CD4-positive, alpha-beta T cell (primary cell): Measurements from ENCODE around the gene SSR3. TPM values are rescaled to one million over a fixed set of nuclear protein-coding genes. Genes with fewer than 3 reads are reported as not detected.

Experiments used
- ATAC-seq: fragments of 200-7000 bp; cut with Tn5 transposase; one replicate; pipeline ENCODE4 v1.10.0; 2022; ENCODE audit warnings: mild to moderate bottlenecking; ENCODE audit not compliant: poor library complexity
- CTCF ChIA-PET: fragments of 350-600 bp; sonication (Branson Sonifier 250); formaldehyde crosslinking; loops from one replicate; lab custom pipeline; 2021; ENCODE audit warnings: antibody characterized with exemption, inconsistent platforms; lab: Charles Lee
- POLR2A ChIA-PET: fragments of 350-600 bp; sonication (Branson Sonifier 250); formaldehyde crosslinking; loops from one replicate; lab custom pipeline; 2021; ENCODE audit warnings: antibody characterized with exemption, inconsistent platforms; lab: Charles Lee
- DNase-seq, 14 experiments: peaks; one replicate each; pipeline ENCODE4 v3.0.0-alpha.2; 2013 to 2020; ENCODE audit warnings: mixed read lengths in 2 of 14
- H3K27ac ChIP-seq, 2 donors: one replicate each; pipeline versions ENCODE4 v1.5.1 to v1.7.0; 2013; ENCODE audit warnings: low read length in 2 of 2, low read depth in 1 of 2, mild to moderate bottlenecking in 1 of 2
- H3K27me3 ChIP-seq, 2 experiments: 1 replicate in 1 of 2; 2 replicates in 1 of 2; pipeline versions ENCODE4 v1.6.1 to v1.7.0; 2013; ENCODE audit warnings: low read length in 2 of 2, control low read depth in 1 of 2, mild to moderate bottlenecking in 1 of 2, moderate library complexity in 1 of 2; ENCODE audit not compliant: insufficient read depth in 2 of 2, control insufficient read depth in 1 of 2
- H3K36me3 ChIP-seq: one replicate; pipeline ENCODE4 v1.6.1; 2013; ENCODE audit warnings: low read length, control low read depth; ENCODE audit not compliant: insufficient read depth
- H3K4me1 ChIP-seq: one replicate; pipeline ENCODE4 v1.6.1; 2013; ENCODE audit warnings: low read length, control low read depth; ENCODE audit not compliant: insufficient read depth
- H3K4me3 ChIP-seq: one replicate; pipeline ENCODE4 v1.5.1; 2013; ENCODE audit warnings: mild to moderate bottlenecking, low read length, moderate library complexity
- H3K9me3 ChIP-seq, 2 experiments: 1 replicate in 1 of 2; 2 replicates in 1 of 2; pipeline versions ENCODE4 v1.6.1 to v1.7.0; 2013; ENCODE audit warnings: low read length in 2 of 2, mild to moderate bottlenecking in 2 of 2, control low read depth in 1 of 2, moderate library complexity in 1 of 2; ENCODE audit not compliant: control insufficient read depth in 1 of 2, insufficient read depth in 1 of 2
- H3K27ac Mint-ChIP-seq: one replicate; pipeline ENCODE4 v1.8.0; 2020; ENCODE audit warnings: mixed read lengths
- H3K27me3 Mint-ChIP-seq: one replicate; pipeline ENCODE4 v1.8.0; 2021; ENCODE audit warnings: mixed read lengths
- H3K36me3 Mint-ChIP-seq: one replicate; pipeline ENCODE4 v1.8.0; 2021; ENCODE audit warnings: low read depth, mixed read lengths
- H3K4me1 Mint-ChIP-seq: one replicate; pipeline ENCODE4 v1.8.0; 2021; ENCODE audit warnings: low read depth, mixed read lengths
- H3K4me3 Mint-ChIP-seq: one replicate; pipeline ENCODE4 v1.8.0; 2020; ENCODE audit warnings: mild to moderate bottlenecking, mixed read lengths
- H3K9me3 Mint-ChIP-seq: one replicate; pipeline ENCODE4 v1.8.0; 2020; ENCODE audit warnings: mixed read lengths
- CTCF ChIP-seq: fragments of 200-600 bp; IDR thresholded peaks from one replicate; pipeline ENCODE4 v1.8.0; 2022; ENCODE audit warnings: antibody characterized with exemption, mild to moderate bottlenecking
- intact Hi-C, 2 experiments: fragments of 100-400 bp; cut with DNase I in 1 of 2; cut with micrococcal nuclease in 1 of 2; formaldehyde crosslinking; loops; one replicate each; pipeline versions ENCODE4 v1.15.1 to v1.9.0; 2023 to 2025; cut with DNase I, micrococcal nuclease
- total RNA-seq, 174 experiments: library from RNA in 2 of 174; stranded (reverse) in 2 of 174; gene quantifications; one replicate each; pipeline ENCODE4 v1.2.3 and lab custom pipeline; 2021 to 2026

The SSR3 gene
- total RNA-seq, 2 experiments from 2014 or later: 78.8 to 79.5 TPM

GRCh38 chr3:156551746-156552145 is 3.2 kb downstream of the SSR3 start:
- Mint-ChIP-seq H3K36me3 (peaks cover 83% of the 10 kb centered on the region), H3K4me3 (peak overlapping the region; percentile 63), H3K27me3 (peaks cover 5% of the 10 kb centered on the region), H3K27ac (no peak overlapping the region), H3K4me1 (peaks cover 60% of the 10 kb centered on the region), H3K9me3 (no peaks in the 10 kb centered on the region)
- peaks cover 19% of the 10 kb centered on the region for H3K4me1 ChIP-seq
- no peaks in the 10 kb centered on the region for H3K9me3 ChIP-seq
- intact Hi-C loops: loop anchor here (5.0 to 10.0 kb wide), 5 partner anchors 263 to 687 kb away; no protein-coding TSS in a partner anchor
- peaks cover 41% of the 10 kb centered on the region for H3K36me3 ChIP-seq
- H3K4me3 ChIP-seq: no peak overlapping the region
- CTCF ChIA-PET: no interaction called here
- no peak overlapping the region for H3K27ac ChIP-seq
- H3K27me3 ChIP-seq: no peaks in the 10 kb centered on the region
- no peak for TF ChIP-seq CTCF
- no peak for DNase-seq
- POLR2A ChIA-PET: interaction anchor here (0.6 kb wide), 1 partner anchor 9 kb away, joined by 6 read pairs; no protein-coding TSS in a partner anchor
- ATAC-seq: no peak

GRCh38 chr3:156551261-156551660 is 3.7 kb downstream of the SSR3 start:
- no peaks in the 10 kb centered on the region for H3K9me3 Mint-ChIP-seq

GRCh38 chr3:156548902-156549301 is 6.0 kb downstream of the SSR3 start:
- Mint-ChIP-seq H3K9me3 (no peaks in the 10 kb centered on the region), H3K4me1 (peaks cover 57% of the 10 kb centered on the region), H3K27ac (no peak overlapping the region), H3K36me3 (peaks cover 93% of the 10 kb centered on the region), H3K27me3 (no peaks in the 10 kb centered on the region), H3K4me3 (no peak overlapping the region)
- no peak for TF ChIP-seq CTCF
- no peak for ATAC-seq
- no peak overlapping the region for H3K4me3 ChIP-seq
- H3K9me3 ChIP-seq: no peaks in the 10 kb centered on the region
- intact Hi-C loops: no loop called here
- H3K27ac ChIP-seq: no peak overlapping the region
- H3K36me3 ChIP-seq: peaks cover 64% of the 10 kb centered on the region
- H3K4me1 ChIP-seq: peaks cover 16% of the 10 kb centered on the region
- H3K27me3 ChIP-seq: no peaks in the 10 kb centered on the region
- ChIA-PET CTCF (interaction anchor here (1.1 kb wide), 1 partner anchor 588 kb away, joined by 4 read pairs; no protein-coding TSS in a partner anchor), POLR2A (interaction anchor here (1.0 kb wide), 1 partner anchor 126 kb away, joined by 5 read pairs; the partner anchor contains the start of gene TIPARP)
- DNase-seq: no peak

More at GRCh38 chr3:156551261-156551660, 3.7 kb downstream of the SSR3 start:
- intact Hi-C loops: loop anchor here (5.0 to 10.0 kb wide), 5 partner anchors 264 to 686 kb away; no protein-coding TSS in a partner anchor
- Histone ChIP-seq H3K9me3 (no peaks in the 10 kb centered on the region), H3K27me3 (no peaks in the 10 kb centered on the region), H3K36me3 (peaks cover 46% of the 10 kb centered on the region), H3K4me3 (no peak overlapping the region), H3K27ac (no peak overlapping the region), H3K4me1 (peaks cover 19% of the 10 kb centered on the region)
- Mint-ChIP-seq H3K27me3 (peaks cover 5% of the 10 kb centered on the region), H3K36me3 (peaks cover 88% of the 10 kb centered on the region), H3K4me1 (peaks cover 65% of the 10 kb centered on the region), H3K27ac (no peak overlapping the region), H3K4me3 (peak overlapping the region; percentile 63)
- ChIA-PET CTCF (no interaction called here), POLR2A (interaction anchor here (0.6 kb wide), 1 partner anchor 9 kb away, joined by 6 read pairs; no protein-coding TSS in a partner anchor)
- DNase-seq (no peak), ATAC-seq (no peak)
- no peak for TF ChIP-seq CTCF
